OCI-LY7 (cell line): ENCODE results near the gene C18orf32. TPM values are rescaled to one million over a fixed set of nuclear protein-coding genes. Genes with fewer than 3 reads are reported as not detected.

Experiments used
- BruUV-seq: library from RNA; stranded (reverse); fragments of 400-500 nt; replicated peaks from 2 replicates; lab custom pipeline; 2021; lab: Mats Ljungman, UMichigan
- CTCF ChIA-PET: fragments of 300-600 bp; sonication (Branson Sonifier 250); formaldehyde crosslinking; loops from one replicate; lab custom pipeline; 2022; ENCODE audit warnings: antibody characterized with exemption; ENCODE audit not compliant: unreplicated experiment; lab: Charles Lee
- POLR2A ChIA-PET: fragments of 300-600 bp; sonication (Branson Sonifier 250); formaldehyde crosslinking; loops from one replicate; lab custom pipeline; 2022; ENCODE audit warnings: antibody characterized with exemption; lab: Charles Lee
- DNase-seq: peaks from one replicate; pipeline ENCODE4 v3.0.0-alpha.2; 2015; ENCODE audit warnings: low spot score
- H2AFZ ChIP-seq: fragments of 200-600 bp; sonication (generic), shearing (Covaris generic); 2 replicates; pipeline ENCODE4 v1.6.1; 2014; ENCODE audit warnings: mild to moderate bottlenecking, antibody characterized with exemption, low read length, moderate library complexity
- H3K27ac ChIP-seq: fragments of 200-600 bp; sonication (generic); 2 replicates; pipeline ENCODE4 v1.5.1; 2014; ENCODE audit warnings: mixed run types, low read depth, mild to moderate bottlenecking, moderate library complexity, low read length, inconsistent platforms; ENCODE audit not compliant: poor library complexity, severe bottlenecking
- H3K36me3 ChIP-seq: fragments of 200-600 bp; sonication (generic); 2 replicates; pipeline ENCODE4 v1.6.1; 2014; ENCODE audit warnings: mild to moderate bottlenecking, antibody characterized with exemption, low read length, moderate library complexity, mixed read lengths; ENCODE audit not compliant: insufficient read depth
- H3K4me1 ChIP-seq: fragments of 200-600 bp; sonication (generic); 2 replicates; pipeline ENCODE4 v1.5.1; 2014; ENCODE audit warnings: mild to moderate bottlenecking, low read length; ENCODE audit not compliant: insufficient read depth, poor library complexity, severe bottlenecking
- H3K4me2 ChIP-seq: fragments of 200-600 bp; sonication (generic); 2 replicates; pipeline ENCODE4 v1.6.1; 2014; ENCODE audit warnings: mild to moderate bottlenecking, low read length
- H3K4me3 ChIP-seq: fragments of 200-600 bp; sonication (generic); 2 replicates; pipeline ENCODE4 v1.5.1; 2014; ENCODE audit warnings: mild to moderate bottlenecking, low read depth, low read length; ENCODE audit not compliant: poor library complexity, severe bottlenecking
- H3K79me2 ChIP-seq: fragments of 200-600 bp; sonication (generic); 2 replicates; pipeline ENCODE4 v1.6.1; 2016; ENCODE audit warnings: low read depth, mild to moderate bottlenecking, low read length, moderate library complexity, mixed read lengths; ENCODE audit not compliant: insufficient read depth
- H3K9me2 ChIP-seq: fragments of 200-600 bp; sonication (generic); 2 replicates; pipeline ENCODE4 v1.6.1; 2016; ENCODE audit warnings: mild to moderate bottlenecking, low read length, mixed read lengths; ENCODE audit not compliant: insufficient read depth
- H3K9me3 ChIP-seq: fragments of 200-600 bp; sonication (generic); 2 replicates; pipeline ENCODE4 v1.6.1; 2014; ENCODE audit warnings: mild to moderate bottlenecking, mixed run types, low read length, mixed read lengths
- H4K20me1 ChIP-seq: fragments of 200-600 bp; sonication (generic); 2 replicates; pipeline ENCODE4 v1.6.1; 2014; ENCODE audit warnings: mild to moderate bottlenecking, antibody characterized with exemption, low read length, moderate library complexity, mixed read lengths; ENCODE audit not compliant: insufficient read depth
- CTCF ChIP-seq: fragments of 200-600 bp; sonication (generic); conservative IDR thresholded peaks from 2 replicates; pipeline ENCODE4 v1.5.1; 2014; ENCODE audit warnings: mild to moderate bottlenecking, antibody characterized with exemption, low read length, moderate library complexity, mixed read lengths
- EZH2phosphoT487 ChIP-seq: fragments of 200-600 bp; sonication (generic); IDR thresholded peaks from 2 replicates; pipeline ENCODE4 v1.6.1; 2018; ENCODE audit warnings: low read depth, borderline replicate concordance, mild to moderate bottlenecking, mixed run types, antibody characterized with exemption, low read length, moderate library complexity, mixed read lengths
- intact Hi-C: fragments of 100-400 bp; cut with micrococcal nuclease; formaldehyde crosslinking; loops from one replicate; pipeline ENCODE4 v1.10.0; 2022; ENCODE audit not compliant: unreplicated experiment
- total RNA-seq, 2 experiments: library from RNA; depleted of rRNA in 1 of 2; stranded (reverse); fragments of >200 nt in 1 of 2; shearing (Covaris generic) in 1 of 2; gene quantifications; 2 replicates each; pipeline ENCODE4 v1.2.3, GENCODE V29; 2014 to 2022

C18orf32 gene
- total RNA-seq, 2 experiments from 2014 or later = 6.8 to 11.1 TPM

- POLR2A ChIA-PET = interaction anchor here (1.5 kb wide), 1 partner anchor 13 kb away, joined by 3 read pairs; no protein-coding TSS in a partner anchor
- Histone ChIP-seq H3K9me2 (no peaks in the 10 kb centered on the region), H4K20me1 (no peaks in the 10 kb centered on the region), H3K36me3 (no peaks in the 10 kb centered on the region), H3K27ac (no peak overlapping the region), H3K4me3 (no peak overlapping the region), H2AFZ (no peak overlapping the region), H3K4me2 (no peak overlapping the region), H3K79me2 (no peaks in the 10 kb centered on the region), H3K9me3 (no peaks in the 10 kb centered on the region), H3K4me1 (no peaks in the 10 kb centered on the region)
- intact Hi-C loops = no loop called here
- no TSS peak for BruUV-seq
- DNase-seq = no peak
- TF ChIP-seq CTCF = no peak
- TF ChIP-seq EZH2phosphoT487 = no peak
- CTCF ChIA-PET = no interaction called here
Observed at GRCh38 chr18:49472459-49472858, 14.6 kb downstream of the C18orf32 start.

GRCh38 chr18:49471532-49471931 lies 15.5 kb downstream of the C18orf32 start:
- H3K79me2 ChIP-seq = no peaks in the 10 kb centered on the region
- no peak overlapping the region for H3K27ac ChIP-seq
- no peaks in the 10 kb centered on the region for H3K9me3 ChIP-seq
- H3K36me3 ChIP-seq = no peaks in the 10 kb centered on the region
- ChIA-PET CTCF (no interaction called here), POLR2A (interaction anchor here (1.5 kb wide), 1 partner anchor 14 kb away, joined by 3 read pairs; no protein-coding TSS in a partner anchor)
- intact Hi-C loops = no loop called here
- H2AFZ ChIP-seq = no peak overlapping the region
- H3K4me1 ChIP-seq = no peaks in the 10 kb centered on the region
- BruUV-seq = no TSS peak
- TF ChIP-seq EZH2phosphoT487 (no peak), CTCF (no peak)
- H3K4me2 ChIP-seq = no peak overlapping the region
- DNase-seq = no peak
- H3K4me3 ChIP-seq = no peak overlapping the region
- no peaks in the 10 kb centered on the region for H4K20me1 ChIP-seq
- no peaks in the 10 kb centered on the region for H3K9me2 ChIP-seq

- no peak overlapping the region for H2AFZ ChIP-seq
- no peak for DNase-seq
- H3K9me2 ChIP-seq = no peaks in the 10 kb centered on the region
- H3K4me3 ChIP-seq = no peak overlapping the region
- TF ChIP-seq EZH2phosphoT487 (no peak), CTCF (no peak)
- intact Hi-C loops = no loop called here
- no peaks in the 10 kb centered on the region for H3K9me3 ChIP-seq
- H3K79me2 ChIP-seq = no peaks in the 10 kb centered on the region
- H4K20me1 ChIP-seq = no peaks in the 10 kb centered on the region
- H3K27ac ChIP-seq = no peak overlapping the region
- H3K4me2 ChIP-seq = no peak overlapping the region
- ChIA-PET CTCF (no interaction called here), POLR2A (no interaction called here)
- BruUV-seq = no TSS peak
- no peaks in the 10 kb centered on the region for H3K36me3 ChIP-seq
- no peaks in the 10 kb centered on the region for H3K4me1 ChIP-seq
Observed at GRCh38 chr18:49467599-49467998, 19.4 kb downstream of the C18orf32 start.
